ENCODE data around the gene PLEK.

- no peak for TF ChIP-seq CEBPB (IDR thresholded peaks at IDR 0.05; ENCODE audit: borderline replicate concordance in 1 of 2, low read depth in 2 of 2, low read length in 2 of 2)
- TF ChIP-seq, protein P1, sequence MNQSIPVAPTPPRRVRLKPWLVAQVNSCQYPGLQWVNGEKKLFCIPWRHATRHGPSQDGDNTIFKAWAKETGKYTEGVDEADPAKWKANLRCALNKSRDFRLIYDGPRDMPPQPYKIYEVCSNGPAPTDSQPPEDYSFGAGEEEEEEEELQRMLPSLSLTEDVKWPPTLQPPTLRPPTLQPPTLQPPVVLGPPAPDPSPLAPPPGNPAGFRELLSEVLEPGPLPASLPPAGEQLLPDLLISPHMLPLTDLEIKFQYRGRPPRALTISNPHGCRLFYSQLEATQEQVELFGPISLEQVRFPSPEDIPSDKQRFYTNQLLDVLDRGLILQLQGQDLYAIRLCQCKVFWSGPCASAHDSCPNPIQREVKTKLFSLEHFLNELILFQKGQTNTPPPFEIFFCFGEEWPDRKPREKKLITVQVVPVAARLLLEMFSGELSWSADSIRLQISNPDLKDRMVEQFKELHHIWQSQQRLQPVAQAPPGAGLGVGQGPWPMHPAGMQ (IDR thresholded peaks at IDR 0.05; ENCODE audit: borderline replicate concordance), result no peak
- TF ChIP-seq EP300 (IDR thresholded peaks at IDR 0.05; ENCODE audit: borderline replicate concordance in 1 of 2, control insufficient read depth in 1 of 2, low read depth in 2 of 2, low read length in 2 of 2), result no peak
- no peak for TF ChIP-seq NRF1 (conservative IDR thresholded peaks at IDR 0.05; ENCODE audit: low read depth, low read length)
- TF ChIP-seq JUNB (IDR thresholded peaks at IDR 0.05), result no peak
- no peak for TF ChIP-seq MEF2A (IDR thresholded peaks at IDR 0.05; ENCODE audit: insufficient read depth, low read depth, low read length)
- no peak for TF ChIP-seq SKIL (IDR thresholded peaks at IDR 0.05; ENCODE audit: low read depth, poor library complexity, severe bottlenecking)
Measured at GRCh38 chr2:68342470-68342869, 22.6 kb upstream of the PLEK start.

Data from GM12878 (cell line).